ENCODE measurements around the gene EEF1AKMT3. TPM values are rescaled to one million over a fixed set of nuclear protein-coding genes. Genes with fewer than 3 reads are reported as not detected.

Gene EEF1AKMT3
- total and polyA plus RNA-seq, 9 of the 15 experiments (the other 6 are each of a cell fraction or from before 2014, with no cell fraction given), result 4.1 to 17.2 (median 7.9) TPM

DNA sequence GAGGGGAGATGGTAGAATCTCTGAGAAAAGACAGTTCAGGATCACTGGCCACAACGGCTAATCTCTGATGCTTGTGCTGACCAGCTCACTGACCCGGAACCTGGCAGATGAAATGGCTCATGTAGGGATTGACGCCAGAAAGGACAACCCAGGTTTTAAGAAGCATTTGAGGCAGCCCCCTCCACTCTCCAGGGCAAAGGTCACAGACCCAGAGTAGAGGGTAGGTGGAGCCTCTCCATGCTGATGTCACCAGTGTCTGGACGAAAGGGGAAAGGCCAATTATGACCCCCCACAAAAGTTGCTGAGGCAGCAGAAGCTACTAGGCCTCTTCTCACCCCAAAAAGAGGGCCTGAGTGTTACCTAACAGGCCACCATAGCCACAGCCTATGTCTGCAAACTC lies 1.7 kb upstream of the EEF1AKMT3 start:
- TF ChIP-seq NR2C1 (IDR thresholded peaks at IDR 0.05), result 0 out of 2 replicates have a peak, but pooled peaks have one; percentile 43
- peak; percentile 58; the same call in 1 of the 2 replicates for TF ChIP-seq NR2C1 (tag; IDR thresholded peaks at IDR 0.05)
- TF ChIP-seq POLR2H (tag; IDR thresholded peaks at IDR 0.05; ENCODE audit: low read depth), result no peak
- TF ChIP-seq NCOA1 (IDR thresholded peaks at IDR 0.05; ENCODE audit: low read depth), result no peak
- TF ChIP-seq MAFF (IDR thresholded peaks at IDR 0.05; ENCODE audit: low read length), result peak; percentile 81
- TF ChIP-seq ZBTB17 (CRISPR knock-in tag; IDR thresholded peaks at IDR 0.05), result no peak
- no peak for TF ChIP-seq ZNF121 (CRISPR knock-in tag; conservative IDR thresholded peaks at IDR 0.05)
- peak; percentile 83 for TF ChIP-seq MAFK (IDR thresholded peaks at IDR 0.05; ENCODE audit: low read length)
- peak; percentile 84 for TF ChIP-seq MAFG (tag; conservative IDR thresholded peaks at IDR 0.05)
- peak; percentile 94 for TF ChIP-seq C11orf30 (IDR thresholded peaks at IDR 0.05; ENCODE audit: low read depth)
- no peak for TF ChIP-seq ZNF780A (CRISPR knock-in tag; IDR thresholded peaks at IDR 0.05)
- no peak for TF ChIP-seq ARID1B (IDR thresholded peaks at IDR 0.05)
- TF ChIP-seq, protein P1, sequence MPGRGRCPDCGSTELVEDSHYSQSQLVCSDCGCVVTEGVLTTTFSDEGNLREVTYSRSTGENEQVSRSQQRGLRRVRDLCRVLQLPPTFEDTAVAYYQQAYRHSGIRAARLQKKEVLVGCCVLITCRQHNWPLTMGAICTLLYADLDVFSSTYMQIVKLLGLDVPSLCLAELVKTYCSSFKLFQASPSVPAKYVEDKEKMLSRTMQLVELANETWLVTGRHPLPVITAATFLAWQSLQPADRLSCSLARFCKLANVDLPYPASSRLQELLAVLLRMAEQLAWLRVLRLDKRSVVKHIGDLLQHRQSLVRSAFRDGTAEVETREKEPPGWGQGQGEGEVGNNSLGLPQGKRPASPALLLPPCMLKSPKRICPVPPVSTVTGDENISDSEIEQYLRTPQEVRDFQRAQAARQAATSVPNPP (IDR thresholded peaks at IDR 0.05; ENCODE audit: borderline replicate concordance, insufficient read depth, insufficient read length), result no peak
- TF ChIP-seq ZNF316 (IDR thresholded peaks at IDR 0.05), result peak; percentile 95
- TF ChIP-seq ZC3H8 (IDR thresholded peaks at IDR 0.05), result no peak
- TF ChIP-seq COPS2 (conservative IDR thresholded peaks at IDR 0.05), result no peak
- TF ChIP-seq RBM22 (IDR thresholded peaks at IDR 0.05; ENCODE audit: low read depth, low read length, poor library complexity, severe bottlenecking), result no peak
- no peak for TF ChIP-seq ETV6 (IDR thresholded peaks at IDR 0.05; ENCODE audit: borderline replicate concordance in 1 of 2, low read depth in 2 of 2, low read length in 1 of 2)
- no peak for TF ChIP-seq ETV6 (CRISPR knock-in tag; IDR thresholded peaks at IDR 0.05; ENCODE audit: borderline replicate concordance)
- TF ChIP-seq, protein P2, sequence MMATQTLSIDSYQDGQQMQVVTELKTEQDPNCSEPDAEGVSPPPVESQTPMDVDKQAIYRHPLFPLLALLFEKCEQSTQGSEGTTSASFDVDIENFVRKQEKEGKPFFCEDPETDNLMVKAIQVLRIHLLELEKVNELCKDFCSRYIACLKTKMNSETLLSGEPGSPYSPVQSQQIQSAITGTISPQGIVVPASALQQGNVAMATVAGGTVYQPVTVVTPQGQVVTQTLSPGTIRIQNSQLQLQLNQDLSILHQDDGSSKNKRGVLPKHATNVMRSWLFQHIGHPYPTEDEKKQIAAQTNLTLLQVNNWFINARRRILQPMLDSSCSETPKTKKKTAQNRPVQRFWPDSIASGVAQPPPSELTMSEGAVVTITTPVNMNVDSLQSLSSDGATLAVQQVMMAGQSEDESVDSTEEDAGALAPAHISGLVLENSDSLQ (IDR thresholded peaks at IDR 0.05), result no peak
- H3K4me2 ChIP-seq (ENCODE audit: insufficient read depth, low read length), result peak overlapping the region; percentile 99
- BruUV-seq (replicated peaks), result no TSS peak
- peaks cover 40% of the 10 kb centered on the region for H3K36me3 ChIP-seq (ENCODE audit: control insufficient read depth, insufficient read depth, low read length)
- 32% methylated on average over 4 of the region's 4 CpGs for WGBS (ENCODE audit: insufficient coverage, low coverage, missing lambda C conversion rate)
- CTCF ChIA-PET (ENCODE audit: low intra/inter-chr PET ratio), result no interaction called here
- no peaks in the 10 kb centered on the region for H3K9me3 ChIP-seq (replicated peaks; ENCODE audit: control insufficient read depth, insufficient read depth, low read depth, low read length)
- H3K9ac ChIP-seq (ENCODE audit: insufficient read depth in 1 of 2, low read depth in 2 of 2, low read length in 2 of 2), result peak overlapping the region; percentile 91 to 100; a peak in 3 of 4 replicates
- in situ Hi-C loops (cut with MboI) (no loop called here), intact Hi-C loops (cut with micrococcal nuclease) (no loop called here)
- peaks cover 27% of the 10 kb centered on the region for H3K79me2 ChIP-seq (ENCODE audit: control insufficient read depth, insufficient read depth, low read length)
- no peaks in the 10 kb centered on the region for H4K20me1 ChIP-seq (replicated peaks; ENCODE audit: control insufficient read depth, insufficient read depth, low read length)
- H3K27me3 ChIP-seq (ENCODE audit: control insufficient read depth in 2 of 2, insufficient read depth in 2 of 2, low read length in 2 of 2), result no peaks in the 10 kb centered on the region
- ATAC-seq (no peak), DNase-seq (ENCODE audit: extremely low read depth in 1 of 4, low spot score in 3 of 4) (no peak), FAIRE-seq (no peak)
- H3K9me1 ChIP-seq (ENCODE audit: control insufficient read depth, insufficient read depth, low read length), result no peaks in the 10 kb centered on the region
- 0 out of 2 replicates have a peak overlapping the region, but pooled peaks have one; percentile 98 for H2AFZ ChIP-seq (ENCODE audit: low read depth, low read length)
- POLR2A ChIA-PET, result interaction anchor here (0.6 to 1.0 kb wide), 4 partner anchors 9 to 32 kb away, joined by 3 to 4 read pairs (median 3); no protein-coding TSS in a partner anchor
- peaks cover 23 to 40% of the 10 kb centered on the region in 2 experiments for H3K4me1 ChIP-seq (replicated peaks in 1 of 2; ENCODE audit: control insufficient read depth in 2 of 2, insufficient read depth in 2 of 2, low read length in 2 of 2)
- H3K27ac ChIP-seq (ENCODE audit: extremely low read depth, low read depth, low read length), result peak overlapping the region; percentile 93
- H3K4me3 ChIP-seq, result peak overlapping the region; percentile 71; the same call in 1 of the 2 replicates

All from K562 (cell line).